ENCODE results near the gene TBX15.

GRCh38 chr1:118999348-119000071 is 11.4 kb upstream of the TBX15 start:
- TF ChIP-seq POLR2A (IDR thresholded peaks at IDR 0.05) (no peak), CTCF (IDR thresholded peaks at IDR 0.05) (no peak)
